HG03064 (cell line): ENCODE data around the gene PRKCB.
"Not testable (repeated sequence)": the region's sequence is repeated elsewhere in the genome, so short reads cannot be mapped to it uniquely, and the experiment has no call there.

Experiments used
- ATAC-seq: cut with Tn5 transposase; IDR thresholded peaks from one replicate; pipeline ENCODE4 v1.9.1; 2021; ENCODE audit warnings: low read depth; ENCODE audit not compliant: unreplicated experiment

The PRKCB gene

DNA sequence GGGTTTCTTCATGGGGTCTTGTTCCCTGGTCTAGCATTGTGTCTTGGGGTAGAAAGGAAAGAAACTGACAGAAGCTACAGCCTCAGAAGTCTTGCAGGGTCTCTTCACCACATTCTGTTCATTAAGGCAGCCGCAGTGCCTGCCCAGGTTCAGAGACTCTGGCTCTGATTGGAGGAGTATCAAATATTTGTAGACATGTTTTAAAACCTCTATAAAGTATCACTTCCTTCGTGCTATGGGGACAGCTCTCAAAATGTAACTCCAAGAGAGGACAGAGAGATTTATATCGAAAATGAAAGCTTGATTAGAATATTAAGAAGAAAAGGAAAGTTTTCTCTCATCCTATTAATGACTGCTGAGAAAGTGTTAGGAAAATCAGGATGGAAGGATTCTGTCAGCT is 313.3 kb downstream of the PRKCB start:
- ATAC-seq, result no peak

DNA sequence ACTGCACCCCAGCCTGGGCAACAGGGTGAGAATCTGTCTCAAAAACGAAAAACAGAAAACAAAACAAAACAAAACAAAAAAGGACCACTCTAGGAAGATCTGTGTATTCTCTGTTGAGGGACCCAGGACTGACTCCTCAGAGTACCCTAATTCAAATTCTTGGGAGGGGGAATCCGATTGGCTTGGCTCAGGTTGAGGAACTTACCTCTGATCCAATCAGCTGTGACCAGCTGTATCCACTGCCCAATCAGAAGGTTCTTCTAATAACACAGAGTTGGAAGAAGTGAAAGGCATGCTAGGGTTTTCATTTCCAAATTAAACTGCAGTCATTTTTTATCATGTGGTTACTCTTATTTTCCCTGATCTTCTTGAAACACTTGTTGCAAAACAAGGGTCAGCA is 314.5 kb downstream of the PRKCB start:
- ATAC-seq, result no peak

DNA sequence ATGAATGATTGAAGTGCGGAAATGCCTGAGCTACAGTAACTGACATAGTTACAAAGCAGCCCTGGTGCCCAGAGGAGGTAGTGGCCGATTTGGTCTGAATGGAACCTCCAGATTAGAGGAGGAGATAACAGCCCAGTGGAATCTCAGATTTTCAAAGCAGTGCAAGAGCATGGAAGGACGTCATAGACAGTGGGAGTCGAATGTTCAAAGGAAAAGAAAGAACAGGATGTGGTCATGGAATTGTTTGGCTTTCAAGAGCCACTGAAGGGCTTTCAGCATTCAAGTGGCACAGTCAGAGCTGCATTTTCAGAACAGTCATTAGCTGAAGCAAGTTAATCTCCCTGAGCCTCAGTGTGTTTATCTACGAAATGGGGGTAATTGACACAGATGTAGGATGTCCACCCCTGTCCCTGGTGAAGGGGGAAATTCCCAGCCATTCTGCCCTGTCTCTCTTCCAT is 315.7 kb downstream of the PRKCB start:
- ATAC-seq, result no peak

DNA sequence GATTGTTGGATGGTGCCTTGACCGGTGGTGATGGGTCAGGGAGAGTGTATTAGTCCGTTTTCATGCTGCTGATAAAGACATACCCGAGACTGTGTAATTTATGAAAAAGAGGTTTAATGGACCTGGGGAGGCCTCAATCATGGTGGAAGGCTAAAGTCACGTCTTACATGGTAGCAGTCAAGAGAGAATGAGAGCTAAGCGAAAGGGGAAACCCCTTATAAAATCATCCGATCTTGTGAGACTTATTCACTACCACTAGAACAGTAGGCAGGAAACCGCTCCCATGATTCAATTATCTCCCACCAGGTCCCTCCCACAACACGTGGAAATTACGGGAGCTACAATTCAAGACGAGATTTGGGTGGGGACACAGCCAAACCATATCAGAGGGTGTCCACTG is 316.3 kb downstream of the PRKCB start:
- ATAC-seq, result not testable (repeated sequence)

DNA sequence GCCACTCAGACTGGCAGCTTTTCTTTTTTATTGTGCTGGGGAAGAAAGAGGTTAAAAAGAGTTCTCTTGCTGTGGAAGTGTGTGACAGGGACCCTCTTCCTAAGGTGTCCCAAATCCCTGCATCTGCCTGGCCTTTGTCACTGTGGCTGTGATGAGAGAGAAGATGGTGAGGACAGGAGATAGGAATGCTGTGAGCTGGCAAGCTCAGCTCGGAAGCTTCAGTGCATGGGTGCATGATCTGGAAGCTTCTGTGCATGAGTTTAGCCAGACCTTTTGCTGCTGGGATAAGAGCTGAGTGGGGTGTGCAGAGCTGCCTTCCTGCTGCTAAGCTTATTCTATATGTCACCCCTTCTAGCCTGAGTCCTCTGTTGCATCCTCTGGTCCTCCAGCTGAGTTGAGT is 317.0 kb downstream of the PRKCB start:
- no peak for ATAC-seq

DNA sequence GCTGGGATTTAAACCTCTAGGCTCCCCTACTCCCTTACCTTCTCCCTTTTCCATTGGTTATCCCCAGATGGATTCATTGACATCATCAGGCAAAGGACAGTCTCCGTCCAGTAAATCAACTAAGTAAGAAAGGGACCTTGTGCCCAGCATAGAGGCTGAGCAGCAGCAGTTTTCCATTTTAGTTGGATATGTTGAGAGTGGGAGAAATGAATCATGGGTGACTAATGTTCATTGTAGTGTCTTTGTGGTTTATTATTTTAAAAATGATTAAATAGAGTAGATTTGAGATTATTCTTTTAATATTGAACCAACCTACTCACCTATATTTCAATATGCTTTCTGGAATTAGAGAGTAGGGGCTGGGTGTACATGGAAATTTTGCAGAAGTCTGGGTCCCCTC is 321.0 kb downstream of the PRKCB start:
- ATAC-seq, result no peak

DNA sequence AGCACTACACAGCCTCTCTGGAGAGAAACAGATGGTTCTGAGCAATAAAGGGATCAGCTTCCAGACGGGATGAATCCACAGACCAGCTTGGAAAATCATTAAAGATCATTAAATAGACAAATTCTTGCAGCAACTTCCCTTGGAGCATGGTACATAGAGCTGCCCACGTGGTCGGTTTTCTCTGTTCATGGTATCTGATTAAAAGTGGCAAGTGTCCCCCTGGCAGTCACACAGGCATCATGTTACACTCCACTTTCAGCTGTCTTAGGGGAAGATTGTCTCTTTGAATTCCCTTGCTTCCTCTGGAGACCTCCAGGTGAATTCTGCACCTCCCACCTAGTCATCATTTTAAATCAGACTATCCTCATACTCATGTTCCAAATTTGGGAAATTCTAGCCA is 328.2 kb downstream of the PRKCB start:
- no peak for ATAC-seq

DNA sequence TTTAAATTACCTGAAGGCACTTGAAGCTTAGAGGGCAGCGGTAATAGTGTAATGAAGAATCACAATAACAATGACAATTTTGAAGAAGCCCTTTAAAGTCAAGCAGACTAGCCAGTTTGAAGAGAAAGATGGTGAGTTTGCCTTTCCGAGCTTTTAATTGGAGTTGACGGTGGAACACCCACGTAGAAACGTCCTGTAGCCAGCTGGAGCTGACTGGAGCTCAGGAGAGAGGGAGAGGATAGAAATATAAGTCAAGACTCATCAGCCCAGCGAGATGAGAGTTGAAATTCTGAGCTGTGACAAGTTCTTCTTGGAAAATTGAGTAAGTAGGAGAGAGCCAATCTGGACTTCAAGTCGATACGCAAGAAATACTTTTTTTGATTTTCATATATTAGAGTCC is 328.6 kb downstream of the PRKCB start:
- no peak for ATAC-seq

DNA sequence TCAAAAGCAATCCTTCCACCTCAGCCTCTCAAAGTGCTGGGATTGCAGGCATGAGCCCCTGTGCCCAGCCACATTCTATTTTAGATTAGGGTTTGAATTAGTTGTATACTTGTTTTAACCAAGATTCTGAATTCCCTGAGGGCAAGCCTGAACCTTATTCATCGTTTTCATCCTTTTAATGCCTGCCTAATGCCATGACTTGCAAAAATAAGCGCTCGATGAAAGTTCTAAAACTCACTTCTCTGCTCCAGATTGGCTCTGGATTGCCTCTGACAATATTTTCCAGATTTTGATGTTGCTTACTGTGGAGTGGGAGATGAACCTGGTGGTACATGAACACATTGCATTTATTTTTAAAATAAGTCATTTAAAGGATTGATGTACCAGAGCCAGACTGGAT is 329.5 kb downstream of the PRKCB start:
- ATAC-seq, result no peak

DNA sequence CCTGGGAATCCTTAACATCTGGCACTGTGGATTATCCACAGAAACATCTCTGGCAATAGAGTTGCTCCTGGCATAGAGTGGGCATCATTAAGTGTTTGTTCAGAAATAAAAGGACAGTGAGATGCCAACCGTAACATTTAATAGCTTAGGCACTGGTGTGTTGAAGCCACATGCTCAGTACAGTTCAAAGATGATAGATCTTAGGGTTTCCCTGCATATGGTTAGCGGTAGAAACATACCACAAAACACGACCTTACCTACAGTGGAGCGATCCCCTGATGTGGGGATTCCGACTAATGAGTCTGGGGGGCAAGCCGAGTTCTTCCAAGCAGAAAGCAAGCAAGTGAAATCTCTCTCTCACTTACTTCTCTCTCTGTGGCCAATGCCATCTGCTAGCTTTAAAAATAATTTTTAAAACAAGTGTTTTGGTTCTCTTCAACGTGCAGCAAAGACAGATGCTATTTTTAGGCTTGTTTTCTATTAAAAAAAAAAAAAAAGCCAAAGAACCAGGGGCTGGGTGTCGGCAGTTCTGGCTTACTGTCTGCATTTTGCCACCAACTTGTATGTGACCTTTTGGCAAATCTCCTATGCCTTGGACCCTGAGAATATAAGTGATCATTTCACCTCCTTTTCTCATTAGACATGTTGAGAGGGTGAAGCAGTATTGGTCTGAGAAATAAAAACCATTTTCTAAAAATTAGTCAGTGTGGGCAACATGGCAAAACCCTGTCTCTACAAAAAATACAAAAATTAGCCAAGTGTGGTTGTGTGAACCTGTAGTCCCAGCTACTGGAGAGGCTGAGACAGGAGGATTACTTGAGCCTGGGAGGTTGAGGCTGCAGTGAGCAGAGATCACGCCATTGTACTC is 331.1 kb downstream of the PRKCB start:
- ATAC-seq, result no peak

DNA sequence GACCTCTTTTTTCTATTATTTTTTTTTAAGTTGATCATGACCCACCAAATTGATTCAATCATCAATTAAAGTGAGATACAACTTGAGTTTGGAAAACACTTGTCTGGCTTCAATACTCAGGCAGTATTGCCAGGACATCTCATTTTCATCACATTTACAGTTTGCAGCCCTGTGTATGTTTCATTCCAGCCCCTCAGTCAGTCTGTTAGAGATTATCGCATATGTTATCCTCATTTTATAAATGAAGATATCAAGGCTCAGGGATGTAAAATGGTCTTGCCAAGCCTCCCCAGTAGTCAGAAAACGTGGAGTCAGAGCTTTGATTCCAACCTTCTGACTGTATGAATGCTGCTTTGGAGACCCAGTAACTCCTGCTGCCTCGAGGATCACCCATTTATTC is 333.1 kb downstream of the PRKCB start:
- no peak for ATAC-seq

DNA sequence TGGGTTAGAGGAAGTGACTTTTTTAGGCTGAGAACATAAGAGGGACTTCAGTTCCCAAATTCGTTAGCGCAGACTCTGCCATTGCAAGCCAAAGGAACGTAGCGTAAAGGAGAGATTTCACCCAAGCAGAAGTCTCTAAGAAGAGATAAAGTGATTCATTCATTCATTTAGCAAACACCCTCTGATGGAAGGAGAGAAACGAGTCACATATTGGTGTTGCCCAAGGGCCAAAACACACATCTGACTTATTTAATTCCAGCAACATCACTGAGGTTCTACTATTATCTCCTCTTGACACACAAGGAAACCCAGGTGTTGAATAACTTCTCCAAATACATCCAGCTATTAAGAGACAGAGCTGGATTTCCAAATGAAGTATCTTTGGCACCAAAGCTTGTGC is 334.6 kb downstream of the PRKCB start:
- ATAC-seq, result no peak

DNA sequence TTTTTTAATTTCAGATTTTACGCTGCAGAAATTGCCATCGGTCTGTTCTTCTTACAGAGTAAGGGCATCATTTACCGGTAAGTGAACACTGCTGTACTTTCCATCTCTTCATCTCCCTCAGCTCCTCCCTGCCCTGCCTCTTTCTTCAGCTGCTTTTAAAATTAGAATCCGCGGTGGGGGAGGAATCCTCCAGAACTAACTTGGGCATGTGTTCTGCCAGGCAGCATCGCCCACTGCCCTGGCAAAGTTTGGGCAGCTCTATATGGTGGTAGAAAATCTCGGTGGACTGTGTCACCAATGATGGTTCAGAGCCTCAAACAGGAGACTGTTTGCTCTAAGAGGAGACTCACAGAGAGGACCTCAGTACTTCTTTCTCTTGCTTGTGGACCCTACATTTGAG is 338.7 kb downstream of the PRKCB start:
- ATAC-seq, result no peak

DNA sequence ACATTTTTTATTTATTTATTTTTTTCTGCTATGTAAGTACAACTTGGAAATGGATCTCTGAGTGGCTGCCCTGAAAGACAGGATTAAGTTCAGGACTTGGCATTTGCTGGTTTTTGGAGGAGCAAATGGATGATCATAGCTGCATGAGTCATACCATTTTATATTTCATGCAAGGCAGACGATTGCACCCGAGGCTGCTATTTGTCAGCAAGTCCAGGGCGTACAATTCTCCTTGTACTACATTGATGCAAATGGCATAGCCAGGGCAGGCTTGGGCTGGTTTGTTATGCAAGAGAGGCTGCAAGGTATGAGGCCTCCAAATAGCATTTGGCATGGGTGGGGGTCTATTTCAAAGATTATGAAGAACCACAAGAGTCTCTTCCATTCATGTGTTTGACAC is 339.2 kb downstream of the PRKCB start:
- ATAC-seq, result no peak

DNA sequence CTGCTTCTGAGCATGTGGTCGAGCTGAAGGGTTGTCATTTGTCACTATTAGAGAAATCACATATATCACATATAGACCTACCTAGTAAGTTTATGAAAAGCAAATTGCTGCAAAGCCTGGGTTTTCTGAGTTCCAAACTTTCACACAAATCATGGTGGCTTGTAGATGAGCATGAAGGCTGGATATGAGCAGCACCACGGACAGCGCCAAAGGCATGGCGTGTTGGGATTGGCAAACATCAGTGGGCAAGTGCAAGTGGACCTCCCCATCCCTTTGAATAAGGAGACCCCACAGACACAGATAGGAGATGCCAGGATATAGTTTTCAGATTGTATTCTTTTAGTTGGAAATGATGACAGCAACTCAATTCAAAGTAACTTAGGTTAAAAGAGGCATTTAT is 342.7 kb downstream of the PRKCB start:
- ATAC-seq, result no peak

DNA sequence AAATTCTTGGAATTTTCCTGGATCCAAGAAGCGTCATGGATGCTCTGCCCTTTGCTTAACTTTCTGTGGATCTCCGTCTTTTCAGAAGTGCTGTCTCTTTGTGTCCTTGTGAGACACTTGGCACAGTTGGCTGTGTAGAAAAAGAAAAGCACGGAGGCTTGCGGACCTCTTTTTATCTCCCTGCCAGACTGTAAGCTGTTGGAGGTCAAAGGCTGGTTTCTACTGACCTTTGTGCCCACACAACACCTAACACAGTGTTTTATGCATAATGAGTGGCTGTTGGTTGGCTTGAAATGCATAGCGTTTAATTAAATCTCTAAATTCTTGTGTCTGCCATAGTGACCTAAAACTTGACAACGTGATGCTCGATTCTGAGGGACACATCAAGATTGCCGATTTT is 344.7 kb downstream of the PRKCB start:
- ATAC-seq, result no peak

DNA sequence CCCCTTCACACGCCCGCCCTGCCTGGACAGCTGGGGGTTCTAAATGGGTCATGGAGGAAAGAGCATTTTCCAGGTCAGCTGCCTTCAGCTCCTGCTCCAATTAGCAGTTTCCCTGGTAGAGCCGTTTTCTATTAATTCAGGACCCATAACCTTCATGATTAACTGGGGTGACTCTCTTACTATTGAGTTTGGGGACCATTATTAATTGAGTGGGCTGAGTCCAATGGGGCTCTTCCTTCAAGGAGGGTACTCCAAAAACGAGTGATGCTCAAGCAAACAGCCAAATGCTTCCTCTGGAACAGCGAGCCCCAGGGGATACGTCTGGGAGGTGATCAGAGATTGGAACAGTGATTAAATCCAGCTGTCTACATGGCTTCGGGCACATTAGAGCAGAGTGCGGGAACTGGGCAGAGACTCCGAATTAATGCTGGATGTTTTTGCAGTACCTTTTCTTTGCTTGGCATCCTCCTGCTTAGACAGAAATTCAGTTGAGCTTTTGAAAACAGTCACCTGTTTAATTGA is 352.3 kb downstream of the PRKCB start:
- no peak for ATAC-seq

DNA sequence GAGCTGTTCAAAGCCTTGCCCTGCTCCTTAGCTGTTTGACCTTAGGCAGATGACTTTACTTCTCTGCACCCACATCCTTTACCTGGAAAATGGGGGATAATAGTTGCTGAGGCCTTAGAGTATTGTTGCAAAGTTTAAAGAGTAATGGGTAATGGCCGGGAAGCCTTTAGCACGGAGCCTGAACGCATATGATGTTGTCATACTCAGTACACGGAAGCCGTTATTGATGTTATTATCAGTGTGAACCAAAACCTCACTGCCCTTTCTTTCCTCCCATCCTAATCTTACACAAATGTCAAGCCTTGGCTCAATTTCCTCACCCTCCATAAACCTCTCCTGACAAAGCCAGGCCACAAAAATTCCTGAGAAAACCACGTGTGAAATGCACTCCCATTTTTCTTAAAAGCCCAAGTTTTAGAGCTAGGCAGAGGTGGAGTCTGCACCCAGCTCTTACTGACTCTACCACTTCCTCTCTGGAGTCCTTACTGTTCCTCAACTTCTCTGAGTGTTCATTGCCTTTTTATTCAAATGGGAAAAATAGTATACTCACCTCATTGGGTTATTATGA is 353.1 kb downstream of the PRKCB start:
- no peak for ATAC-seq

DNA sequence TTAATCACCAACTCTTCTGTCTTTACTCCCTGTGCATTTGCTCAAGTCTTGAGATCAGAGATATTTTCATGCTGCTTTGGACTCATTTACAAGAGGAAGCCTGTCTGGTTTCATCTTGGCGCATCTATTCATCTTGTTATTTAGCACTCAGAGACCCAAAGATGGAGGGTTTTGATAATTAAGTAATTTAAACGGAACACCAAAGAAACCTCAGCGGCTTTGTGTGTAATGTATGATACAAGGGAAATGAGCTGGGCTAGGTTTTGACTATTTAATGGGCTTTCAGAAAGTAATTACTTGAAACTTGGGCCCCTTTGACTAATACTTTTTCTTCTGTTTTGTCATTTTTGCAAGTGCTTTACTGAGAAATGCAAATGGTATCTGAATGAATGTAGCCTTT is 354.2 kb downstream of the PRKCB start:
- ATAC-seq, result no peak

DNA sequence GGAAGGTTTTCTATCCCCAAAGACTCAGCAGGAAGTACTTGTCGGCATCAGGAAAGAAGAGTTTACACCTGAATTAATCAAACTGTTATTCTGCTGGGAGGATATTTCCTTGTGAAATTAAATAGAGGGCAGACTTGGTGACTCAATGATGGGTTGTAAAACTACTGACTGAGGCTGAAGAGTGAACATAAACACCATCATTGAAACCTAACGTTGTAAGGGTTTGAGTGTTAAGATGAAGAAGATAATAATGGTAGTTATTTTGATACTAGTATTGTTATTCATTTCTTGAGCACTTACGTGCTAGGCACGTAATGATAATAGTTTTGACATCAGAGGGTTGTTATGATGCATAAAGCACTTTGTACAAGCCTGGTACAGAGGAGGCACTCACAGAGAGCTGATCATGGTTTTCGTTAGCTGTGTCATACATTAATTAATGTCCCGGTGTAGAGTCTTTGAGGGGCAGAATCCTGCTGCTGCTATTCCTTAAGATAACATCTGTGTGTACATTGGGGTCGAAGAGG is 356.2 kb downstream of the PRKCB start:
- no peak for ATAC-seq

DNA sequence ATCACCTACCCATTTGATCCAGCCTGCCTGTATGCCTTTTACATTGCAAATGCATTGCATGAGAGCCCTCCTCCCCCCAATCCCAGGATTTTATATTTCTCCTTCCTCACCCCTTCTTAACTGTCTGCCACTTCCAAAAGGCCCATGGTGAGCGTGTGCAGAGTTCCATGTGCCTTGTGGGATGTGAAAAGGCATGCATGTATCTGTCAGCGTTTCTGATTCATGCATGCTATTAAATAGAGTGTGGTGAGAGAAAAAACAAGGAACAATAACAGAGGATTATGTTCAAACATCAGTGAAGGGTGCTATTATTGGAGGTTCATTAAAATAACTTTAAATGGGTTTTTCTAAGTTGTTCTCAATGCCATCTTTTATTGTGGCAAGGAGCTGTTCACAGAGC is 359.4 kb downstream of the PRKCB start:
- ATAC-seq, result no peak
